T47D (cell line): ENCODE results near the gene AKAP8L.

Experiments used
- DNase-seq, 2 experiments: peaks; one replicate each; pipeline versions ENCODE4 v3.0.0 to v3.0.0-alpha.2; 2011 to 2012; ENCODE audit warnings: low read depth in 1 of 2, low spot score in 1 of 2
- JUND ChIP-seq: IDR thresholded peaks from 2 replicates; pipeline ENCODE4 v1.6.1; 2012; ENCODE audit warnings: low read depth
- in situ Hi-C: cut with HindIII; loops from 2 replicates; pipeline ENCODE4 v1.10.0; 2016; ENCODE audit warnings: low sequenced_read_pairs, low pct_unique_long_range_greater_than_20kb

Gene AKAP8L

GRCh38 chr19:15436012-15436825 is 17.4 kb upstream of the AKAP8L start:
- in situ Hi-C loops = no loop called here

GRCh38 chr19:15433519-15434069 is 14.8 kb upstream of the AKAP8L start:
- in situ Hi-C loops = no loop called here
- TF ChIP-seq JUND = no peak
- no peak for DNase-seq

More at GRCh38 chr19:15436012-15436825, 17.4 kb upstream of the AKAP8L start:
- DNase-seq = no peak
- no peak for TF ChIP-seq JUND

DNA sequence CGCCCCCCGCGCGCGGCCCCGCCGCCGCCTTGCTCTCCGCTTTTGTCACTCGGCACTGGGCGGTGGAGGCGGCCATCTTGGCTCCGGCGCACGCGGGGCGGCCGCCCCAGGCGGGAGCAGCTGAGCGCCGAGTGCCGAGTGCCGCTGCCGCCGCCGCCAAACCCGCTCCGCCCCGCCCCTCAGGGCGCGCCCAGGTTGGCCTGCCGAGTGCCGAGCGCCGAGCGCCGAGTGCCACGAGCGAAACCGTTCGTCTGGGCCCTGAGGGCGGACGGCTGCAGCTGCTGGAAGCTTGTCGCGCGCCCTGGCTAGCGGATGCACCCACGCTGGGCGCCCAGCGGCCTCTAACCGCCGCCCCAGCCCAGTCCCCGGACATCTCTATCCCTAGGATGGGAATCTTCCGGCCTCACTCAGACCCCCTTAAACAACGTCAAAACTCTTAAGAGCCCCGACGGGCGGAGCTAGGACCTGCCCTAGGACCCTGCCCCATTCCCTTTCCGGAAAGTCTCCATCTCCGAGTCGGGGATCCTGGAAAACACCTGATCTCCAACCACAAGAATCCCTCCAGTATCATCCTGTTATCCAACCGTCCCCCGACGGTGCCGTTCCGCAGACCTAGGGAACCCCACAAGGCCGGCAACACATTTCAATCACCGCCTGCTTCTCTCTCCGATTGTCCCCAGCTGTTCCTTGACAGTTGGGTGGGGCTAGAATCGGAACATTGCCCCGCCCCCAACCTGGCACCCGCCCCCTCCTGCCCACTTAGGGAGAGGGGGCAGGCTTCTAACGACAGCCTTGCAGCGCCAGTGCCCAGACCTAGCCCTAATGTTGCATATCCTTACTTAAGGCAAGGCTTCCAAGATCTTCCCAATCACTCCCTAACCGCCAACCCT is 14.1 kb upstream of the AKAP8L start:
- in situ Hi-C loops = no loop called here
- peak; percentile 90 to 92 for DNase-seq
- no peak for TF ChIP-seq JUND

DNA sequence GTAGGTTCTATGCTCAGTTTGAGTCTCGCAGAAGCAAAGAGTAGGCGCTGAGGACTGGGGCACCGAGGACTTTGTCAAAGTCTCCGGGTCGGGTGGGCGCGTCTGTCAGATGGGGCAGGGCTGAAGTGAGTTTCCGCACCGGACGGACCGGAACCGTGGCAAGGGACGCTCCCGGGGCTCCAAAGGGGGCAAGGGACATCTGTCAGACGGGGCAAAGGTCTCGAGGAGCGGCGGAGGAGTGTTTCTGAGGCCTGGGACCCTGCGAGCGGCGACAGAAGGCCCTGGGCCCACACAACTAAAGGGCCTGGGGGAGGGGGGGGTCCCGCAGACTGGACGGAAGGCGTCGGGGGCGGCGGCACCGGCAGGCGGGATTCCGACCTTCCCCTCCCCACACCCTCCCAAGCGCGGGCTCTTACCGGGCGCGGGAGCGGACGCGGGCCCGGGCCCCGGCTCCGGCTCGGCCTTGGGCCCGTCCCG is 13.3 kb upstream of the AKAP8L start:
- in situ Hi-C loops = no loop called here

DNA sequence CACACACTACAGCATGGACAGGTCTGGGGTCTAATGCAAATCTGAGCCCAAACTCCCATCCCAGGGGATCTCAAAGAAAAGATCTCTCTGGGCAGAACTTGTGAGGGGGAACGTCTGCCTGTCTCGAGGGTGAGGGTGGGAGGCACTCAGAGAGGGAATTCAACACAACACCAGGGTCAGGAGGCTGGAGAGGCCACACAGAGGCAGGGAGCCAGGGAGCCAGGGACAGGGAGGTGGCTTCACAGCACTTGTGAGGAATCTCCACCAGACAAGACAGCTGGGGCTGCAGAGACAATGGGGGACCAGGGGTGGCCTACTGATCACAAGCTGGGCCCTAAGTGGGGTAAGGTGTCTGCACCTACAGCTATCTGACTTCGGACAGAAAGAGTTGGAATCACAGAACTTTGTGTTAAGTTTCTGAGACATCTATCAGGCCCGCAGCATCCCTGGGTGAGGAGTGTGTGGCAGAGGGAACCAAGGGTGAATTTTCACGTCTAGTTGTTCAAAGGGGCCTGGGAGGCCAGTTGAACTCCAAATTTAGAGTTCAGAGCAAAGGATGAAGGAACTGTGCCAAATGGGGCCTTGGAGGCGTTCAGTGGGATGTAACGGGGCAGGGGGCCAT is 12.7 kb upstream of the AKAP8L start:
- no peak for DNase-seq
- in situ Hi-C loops = no loop called here
- TF ChIP-seq JUND = no peak

More for the DNA sequence above, 13.3 kb upstream of the AKAP8L start:
- TF ChIP-seq JUND = no peak
- no peak for DNase-seq

GRCh38 chr19:15430526-15431120 is 11.8 kb upstream of the AKAP8L start:
- in situ Hi-C loops = no loop called here
- DNase-seq = no peak
- TF ChIP-seq JUND = no peak

- in situ Hi-C loops = no loop called here
Observed at GRCh38 chr19:15429825-15430467, 11.2 kb upstream of the AKAP8L start.

GRCh38 chr19:15428956-15429824 is 10.4 kb upstream of the AKAP8L start:
- no peak for DNase-seq
- no peak for TF ChIP-seq JUND
- in situ Hi-C loops = no loop called here

More at GRCh38 chr19:15429825-15430467, 11.2 kb upstream of the AKAP8L start:
- no peak for TF ChIP-seq JUND
- no peak for DNase-seq

DNA sequence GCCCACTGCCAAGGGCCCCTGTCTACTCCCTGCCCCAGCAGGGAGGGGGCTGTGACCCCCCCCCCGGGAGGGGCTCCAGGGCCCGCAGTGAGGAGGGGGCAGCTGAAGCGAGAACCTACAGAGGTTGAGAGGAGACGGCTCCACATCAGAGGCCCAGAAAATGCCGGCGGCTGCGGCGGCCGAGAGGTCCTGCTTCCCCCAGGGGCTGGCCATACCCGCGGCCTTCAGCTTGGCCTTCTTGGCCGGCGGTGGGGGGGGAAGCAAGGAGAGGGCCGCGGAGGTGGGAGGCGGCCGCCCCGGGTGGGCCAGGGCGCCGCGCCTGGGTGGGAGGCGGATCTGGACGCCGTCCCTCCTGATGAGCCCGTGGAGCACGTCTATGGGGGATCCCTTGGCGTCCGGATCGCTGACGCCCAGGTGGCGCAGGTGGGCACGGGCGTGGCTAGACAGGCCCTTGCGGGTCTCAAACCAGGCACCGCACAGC is 9.2 kb upstream of the AKAP8L start:
- DNase-seq = no peak
- no peak for TF ChIP-seq JUND
- in situ Hi-C loops = no loop called here

DNA sequence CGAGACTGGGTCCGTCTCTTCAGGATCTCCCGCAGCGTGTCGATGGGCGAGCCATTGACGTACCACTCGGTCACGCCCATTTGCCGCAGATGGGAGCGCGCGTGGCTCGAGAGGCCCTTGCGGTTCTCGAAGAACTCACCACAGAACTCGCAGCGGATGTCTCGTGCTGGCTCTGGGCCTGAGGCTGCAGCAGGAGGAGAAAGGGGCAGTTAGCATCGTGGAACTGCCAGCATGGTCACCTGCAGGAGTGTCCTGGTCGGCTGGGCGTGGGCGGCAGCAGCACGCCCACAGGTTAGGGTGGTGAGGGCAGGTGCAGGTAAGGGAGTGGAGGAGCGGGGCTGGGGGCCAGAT is 8.5 kb upstream of the AKAP8L start:
- no peak for DNase-seq
- in situ Hi-C loops = no loop called here

More for the DNA sequence above, 8.5 kb upstream of the AKAP8L start:
- no peak for TF ChIP-seq JUND
